Liver (tissue), 9 donors: ENCODE measurements around the gene CAMK1D. TPM values are rescaled to one million over a fixed set of nuclear protein-coding genes. Genes with fewer than 3 reads are reported as not detected.

Experiments used
- DNase-seq: peaks from one replicate; pipeline ENCODE4 v3.0.0-alpha.2; 2017; ENCODE audit warnings: low spot score
- H3K27ac ChIP-seq, 2 donors: one replicate each; pipeline ENCODE4 v1.7.0; 2013; ENCODE audit warnings: inconsistent platforms in 2 of 2, low read length in 2 of 2, control low read depth in 1 of 2, low read depth in 1 of 2, mild to moderate bottlenecking in 1 of 2
- H3K27me3 ChIP-seq, 4 donors: one replicate each; pipeline versions ENCODE4 v1.6.1 to v1.7.0; 2013; ENCODE audit warnings: low read length in 3 of 4, inconsistent platforms in 1 of 4, mild to moderate bottlenecking in 1 of 4, moderate library complexity in 1 of 4; ENCODE audit not compliant: control insufficient read depth in 4 of 4, insufficient read depth in 4 of 4
- H3K36me3 ChIP-seq, 4 donors: one replicate each; pipeline versions ENCODE4 v1.6.1 to v1.7.0; 2013; ENCODE audit warnings: low read length in 3 of 4, mild to moderate bottlenecking in 3 of 4, low read depth in 1 of 4, moderate library complexity in 1 of 4; ENCODE audit not compliant: control insufficient read depth in 4 of 4, insufficient read depth in 3 of 4
- H3K4me1 ChIP-seq, 4 donors: one replicate each; pipeline versions ENCODE4 v1.6.1 to v1.7.0; 2013; ENCODE audit warnings: low read length in 3 of 4, mild to moderate bottlenecking in 3 of 4, moderate library complexity in 1 of 4; ENCODE audit not compliant: control insufficient read depth in 4 of 4, insufficient read depth in 4 of 4
- H3K4me3 ChIP-seq, 3 donors: one replicate each; pipeline versions ENCODE4 v1.6.1 to v1.7.0; 2013; ENCODE audit warnings: low read length in 3 of 3, control low read depth in 1 of 3, low read depth in 1 of 3, mild to moderate bottlenecking in 1 of 3
- H3K9ac ChIP-seq, 2 donors: one replicate each; pipeline ENCODE4 v1.7.0; 2013; ENCODE audit warnings: low read length in 2 of 2, mild to moderate bottlenecking in 2 of 2, moderate library complexity in 2 of 2, control low read depth in 1 of 2, low read depth in 1 of 2
- H3K9me3 ChIP-seq, 4 donors: one replicate each; pipeline versions ENCODE4 v1.6.1 to v1.7.0; 2013; ENCODE audit warnings: low read length in 3 of 4; ENCODE audit not compliant: control insufficient read depth in 4 of 4
- ATF3 ChIP-seq: IDR thresholded peaks from 2 replicates; pipeline ENCODE4 v1.6.1; 2016; ENCODE audit warnings: antibody characterized with exemption
- CTCF ChIP-seq: fragments of 150-350 bp; IDR thresholded peaks from 2 replicates; pipeline ENCODE4 v1.5.1; 2017; ENCODE audit warnings: improper control_type of control experiment, low read depth, low read length; ENCODE audit not compliant: missing input control
- EGR1 ChIP-seq, 2 donors: IDR thresholded peaks; 2 replicates each; pipeline ENCODE4 v1.6.1; 2016 to 2018; ENCODE audit warnings: antibody characterized with exemption in 2 of 2, low read depth in 2 of 2
- FOXA1 ChIP-seq: IDR thresholded peaks from 2 replicates; pipeline ENCODE4 v1.6.1; 2016; ENCODE audit warnings: antibody characterized with exemption
- FOXA2 ChIP-seq: IDR thresholded peaks from 2 replicates; pipeline ENCODE4 v1.6.1; 2016; ENCODE audit warnings: antibody characterized with exemption
- GABPA ChIP-seq, 2 donors: IDR thresholded peaks in 1 of 2; conservative IDR thresholded peaks in 1 of 2; 2 replicates each; pipeline ENCODE4 v1.6.1; 2016; ENCODE audit warnings: antibody characterized with exemption in 2 of 2, mild to moderate bottlenecking in 1 of 2, moderate library complexity in 1 of 2
- HNF4A ChIP-seq, 2 donors: conservative IDR thresholded peaks; 2 replicates each; pipeline ENCODE4 v1.6.1; 2016; ENCODE audit warnings: antibody characterized with exemption in 2 of 2, mild to moderate bottlenecking in 2 of 2
- HNF4G ChIP-seq: IDR thresholded peaks from 2 replicates; pipeline ENCODE4 v1.6.1; 2016; ENCODE audit warnings: antibody characterized with exemption
- JUND ChIP-seq, 2 donors: IDR thresholded peaks; 2 replicates each; pipeline ENCODE4 v1.6.1; 2016; ENCODE audit warnings: antibody characterized with exemption in 2 of 2
- NR2F2 ChIP-seq: IDR thresholded peaks from 2 replicates; pipeline ENCODE4 v1.6.1; 2016; ENCODE audit warnings: antibody characterized with exemption
- RAD21 ChIP-seq, 2 donors: IDR thresholded peaks; 2 replicates each; pipeline ENCODE4 v1.6.1; 2016; ENCODE audit warnings: antibody characterized with exemption in 2 of 2, mild to moderate bottlenecking in 2 of 2
- REST ChIP-seq: IDR thresholded peaks from 2 replicates; pipeline ENCODE4 v1.6.1; 2016; ENCODE audit warnings: antibody characterized with exemption, mild to moderate bottlenecking
- RXRA ChIP-seq, 2 donors: IDR thresholded peaks; 2 replicates each; pipeline ENCODE4 v1.6.1; 2017 to 2018; ENCODE audit warnings: antibody characterized with exemption in 2 of 2, mild to moderate bottlenecking in 1 of 2
- SP1 ChIP-seq: IDR thresholded peaks from 2 replicates; pipeline ENCODE4 v1.6.1; 2018; ENCODE audit warnings: antibody characterized with exemption, mild to moderate bottlenecking
- TAF1 ChIP-seq: conservative IDR thresholded peaks from 2 replicates; pipeline ENCODE4 v1.6.1; 2016; ENCODE audit warnings: antibody characterized with exemption, mild to moderate bottlenecking
- YY1 ChIP-seq: IDR thresholded peaks from 2 replicates; pipeline ENCODE4 v1.6.1; 2016; ENCODE audit warnings: antibody characterized with exemption, mild to moderate bottlenecking
- ZBTB33 ChIP-seq: IDR thresholded peaks from 2 replicates; pipeline ENCODE4 v1.6.1; 2016; ENCODE audit warnings: antibody characterized with exemption
- WGBS: extraction: QIAGEN DNeasy Blood & Tissue Kit; methylation state at CpG from one replicate; pipeline ENCODE4 v1.1.7; 2013; 5-methylcytosine and 5-hydroxymethylcytosine counted together
- polyA plus RNA-seq, 2 donors: library from polyadenylated mRNA; stranded (reverse) in 1 of 2; unstranded in 1 of 2; fragments of 200-250 nt in 1 of 2; fragments of >200 nt in 1 of 2; fragmentation: Nextera tagmentation in 1 of 2; extraction: Ambion mirVana in 1 of 2; gene quantifications; one replicate each; pipeline versions ENCODE4 v1.2.1 to v1.2.3, GENCODE V29; 2013 to 2015
- total RNA-seq, 2 donors: library from RNA; depleted of rRNA; stranded (reverse); fragments of >200 nt; gene quantifications; one replicate each; pipeline ENCODE4 v1.2.3, GENCODE V29; 2014
- TF ChIP-seq, protein P1 (sequence below): IDR thresholded peaks from 2 replicates; pipeline ENCODE4 v1.6.1; 2016; ENCODE audit warnings: antibody characterized with exemption
- donor health status: healthy.
- donor health status: healthy.
- donor health status: healthy.
- donor health status: healthy.
- donor health status: healthy.

The CAMK1D gene
- total and polyA plus RNA-seq, 4 donors: 2.7 to 10.1 (median 4.2) TPM

- Histone ChIP-seq H3K36me3 (no peaks in the 10 kb centered on the region), H3K9ac (peak overlapping the region; percentile 58 to 59), H3K27me3 (no peaks in the 10 kb centered on the region), H3K4me1 (peaks cover 8 to 39% (median 23%) of the 10 kb centered on the region in 4 donors), H3K4me3 (peak overlapping the region; percentile 61 to 94 (median 90)), H3K9me3 (no peaks in the 10 kb centered on the region), H3K27ac (peak overlapping the region; percentile 82 to 83)
- DNase-seq: no peak
- WGBS: under 1% methylated on average over 73 of the region's 73 CpGs
- TF ChIP-seq ZBTB33 (no peak), YY1 (no peak), NR2F2 (no peak), EGR1 (IDR thresholded peaks at IDR 0.05; ENCODE audit: low read depth in 2 of 2) (no peak), SP1 (no peak), TAF1 (no peak), FOXA1 (no peak), FOXA2 (no peak), ATF3 (no peak), HNF4G (no peak), CTCF (no peak), REST (no peak), RXRA (IDR thresholded peaks at IDR 0.05) (no peak)
- TF ChIP-seq, protein P1, sequence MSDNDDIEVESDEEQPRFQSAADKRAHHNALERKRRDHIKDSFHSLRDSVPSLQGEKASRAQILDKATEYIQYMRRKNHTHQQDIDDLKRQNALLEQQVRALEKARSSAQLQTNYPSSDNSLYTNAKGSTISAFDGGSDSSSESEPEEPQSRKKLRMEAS: no peak
These were observed 351 bp downstream of the CAMK1D start for GRCh38 chr10:12349629-12350166.

DNA sequence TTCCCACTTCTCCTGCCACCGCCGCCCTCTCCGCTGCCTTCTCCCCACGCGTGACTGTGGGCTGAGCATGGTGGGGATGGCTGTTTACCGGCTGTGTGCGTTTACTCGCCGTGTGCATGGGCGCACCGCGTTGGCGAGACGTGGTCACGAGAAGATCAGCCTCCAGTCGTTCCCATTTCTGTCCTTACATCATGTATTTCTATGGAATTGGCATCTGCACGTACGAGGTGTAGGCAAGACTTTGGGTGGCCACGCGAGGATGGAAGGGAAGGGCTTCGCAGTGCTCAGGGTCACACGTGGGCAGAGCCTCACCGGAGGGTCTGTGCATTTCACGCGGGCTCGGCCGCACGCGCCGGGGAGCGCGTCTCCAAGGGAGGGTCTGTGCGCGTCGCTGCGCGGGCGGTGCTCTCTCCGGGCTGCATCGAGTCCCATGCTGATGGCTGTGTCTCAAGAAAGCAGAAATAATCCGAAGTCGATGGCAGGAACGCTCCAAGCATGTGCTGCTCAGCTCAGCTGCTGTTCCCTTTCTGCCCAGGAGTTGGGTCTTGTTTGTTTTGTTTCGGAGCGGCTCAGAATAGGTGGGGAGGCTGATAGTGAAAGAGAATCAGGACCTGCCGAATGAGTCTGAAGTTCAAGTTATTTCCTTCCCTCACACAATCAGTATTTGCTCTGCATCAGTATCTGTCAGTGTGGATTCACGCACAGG is 973 bp downstream of the CAMK1D start:
- no peak for DNase-seq
- peak overlapping the region; percentile 58 to 59 for H3K9ac ChIP-seq
- TF ChIP-seq HNF4A (conservative IDR thresholded peaks at IDR 0.05): peak; percentile 76
- TF ChIP-seq CTCF: peak; percentile 33
- TF ChIP-seq EGR1 (IDR thresholded peaks at IDR 0.05; ENCODE audit: low read depth in 2 of 2): no peak
- no peak for TF ChIP-seq ATF3
- TF ChIP-seq GABPA (IDR thresholded peaks at IDR 0.05 in 1 of 2, conservative IDR thresholded peaks at IDR 0.05 in 1 of 2): no peak
- no peak for TF ChIP-seq NR2F2
- TF ChIP-seq TAF1: no peak
- no peak for TF ChIP-seq FOXA2
- no peak for TF ChIP-seq JUND (IDR thresholded peaks at IDR 0.05)
- peak; percentile 22 to 36 for TF ChIP-seq RXRA (IDR thresholded peaks at IDR 0.05)
- no peak for TF ChIP-seq FOXA1
- peak; percentile 57 for TF ChIP-seq SP1
- peak; percentile 55 to 68 for TF ChIP-seq RAD21 (IDR thresholded peaks at IDR 0.05)

More for the DNA sequence above, 973 bp downstream of the CAMK1D start:
- H3K36me3 ChIP-seq: no peaks in the 10 kb centered on the region
- WGBS: under 1% methylated on average over 47 of the region's 47 CpGs
- H3K4me1 ChIP-seq: peaks cover 8 to 39% (median 23%) of the 10 kb centered on the region in 4 donors
- no peaks in the 10 kb centered on the region for H3K27me3 ChIP-seq
- H3K9me3 ChIP-seq: no peaks in the 10 kb centered on the region
- peak overlapping the region; percentile 82 to 83 for H3K27ac ChIP-seq
- peak overlapping the region; percentile 61 to 94 (median 90) for H3K4me3 ChIP-seq
